IMR-90 (cell line): ENCODE results near the gene ESR2.

ENCODE experiments used
- RCOR1 ChIP-seq: IDR thresholded peaks from 2 replicates; pipeline ENCODE4 v1.6.1; 2012; ENCODE audit warnings: mild to moderate bottlenecking, low read length, improper control_type of control experiment; ENCODE audit not compliant: insufficient replicate concordance
- USF2 ChIP-seq: fragments of 150-350 bp; IDR thresholded peaks from 2 replicates; pipeline ENCODE4 v1.6.1; 2017; ENCODE audit warnings: mild to moderate bottlenecking, antibody characterized with exemption, low read length, low read depth

GRCh38 chr14:64147126-64147790 lies 146.9 kb downstream of the ESR2 start:
- TF ChIP-seq RCOR1 (no peak), USF2 (no peak)
